ENCODE data around the gene F12. TPM values are rescaled to one million over a fixed set of nuclear protein-coding genes. Genes with fewer than 3 reads are reported as not detected.

Gene F12
- total RNA-seq, 1 experiment from 2014 or later = not detected

- POLR2A ChIA-PET (ENCODE audit: low non-redundant PET) = no interaction called here
Observed at GRCh38 chr5:177373806-177374205, 35.6 kb downstream of the F12 start.

GRCh38 chr5:177372910-177373309 lies 36.5 kb downstream of the F12 start:
- DNase-seq (ENCODE audit: low spot score) = no peak
- Histone ChIP-seq H3K27ac (ENCODE audit: low read depth, low read length, poor library complexity, severe bottlenecking) (no peak overlapping the region), H3K27me3 (replicated peaks; ENCODE audit: insufficient read depth, low read depth, low read length, poor library complexity) (no peaks in the 10 kb centered on the region), H3K9me3 (ENCODE audit: low read depth, low read length, poor library complexity, severe bottlenecking) (no peaks in the 10 kb centered on the region), H3K4me1 (ENCODE audit: insufficient read depth, low read length, poor library complexity, severe bottlenecking) (no peaks in the 10 kb centered on the region), H3K36me3 (ENCODE audit: insufficient read depth, low read length, poor library complexity, severe bottlenecking) (no peaks in the 10 kb centered on the region), H3K4me3 (ENCODE audit: low read depth, low read length, poor library complexity, severe bottlenecking) (no peak overlapping the region)
- ChIA-PET CTCF (no interaction called here), POLR2A (ENCODE audit: low non-redundant PET) (interaction anchor here (0.8 kb wide), 1 partner anchor 174 kb away, joined by 3 read pairs; no protein-coding TSS in a partner anchor)
- no peak for TF ChIP-seq CTCF (conservative IDR thresholded peaks at IDR 0.05; ENCODE audit: low read depth, low read length)
- TF ChIP-seq EZH2 (IDR thresholded peaks at IDR 0.05; ENCODE audit: borderline replicate concordance, low read depth, low read length, poor library complexity, severe bottlenecking) = no peak
- BruUV-seq (replicated peaks) = no TSS peak
- intact Hi-C loops (cut with micrococcal nuclease; ENCODE audit: unreplicated experiment) = no loop called here

More at GRCh38 chr5:177373806-177374205, 35.6 kb downstream of the F12 start:
- Histone ChIP-seq H3K36me3 (ENCODE audit: insufficient read depth, low read length, poor library complexity, severe bottlenecking) (no peaks in the 10 kb centered on the region), H3K4me3 (ENCODE audit: low read depth, low read length, poor library complexity, severe bottlenecking) (no peak overlapping the region), H3K27me3 (replicated peaks; ENCODE audit: insufficient read depth, low read depth, low read length, poor library complexity) (no peaks in the 10 kb centered on the region), H3K9me3 (ENCODE audit: low read depth, low read length, poor library complexity, severe bottlenecking) (no peaks in the 10 kb centered on the region), H3K27ac (ENCODE audit: low read depth, low read length, poor library complexity, severe bottlenecking) (no peak overlapping the region), H3K4me1 (ENCODE audit: insufficient read depth, low read length, poor library complexity, severe bottlenecking) (no peaks in the 10 kb centered on the region)
- CTCF ChIA-PET = no interaction called here
- TF ChIP-seq CTCF (conservative IDR thresholded peaks at IDR 0.05; ENCODE audit: low read depth, low read length) (no peak), EZH2 (IDR thresholded peaks at IDR 0.05; ENCODE audit: borderline replicate concordance, low read depth, low read length, poor library complexity, severe bottlenecking) (no peak)
- DNase-seq (ENCODE audit: low spot score) = no peak
- intact Hi-C loops (cut with micrococcal nuclease; ENCODE audit: unreplicated experiment) = no loop called here
- BruUV-seq (replicated peaks) = no TSS peak

GRCh38 chr5:177372034-177372896 lies 37.1 kb downstream of the F12 start:
- Histone ChIP-seq H3K27ac (ENCODE audit: low read depth, low read length, poor library complexity, severe bottlenecking) (no peak overlapping the region), H3K4me1 (ENCODE audit: insufficient read depth, low read length, poor library complexity, severe bottlenecking) (peaks cover 5% of the 10 kb centered on the region), H3K4me3 (ENCODE audit: low read depth, low read length, poor library complexity, severe bottlenecking) (no peak overlapping the region), H3K36me3 (ENCODE audit: insufficient read depth, low read length, poor library complexity, severe bottlenecking) (no peaks in the 10 kb centered on the region), H3K9me3 (ENCODE audit: low read depth, low read length, poor library complexity, severe bottlenecking) (no peaks in the 10 kb centered on the region), H3K27me3 (replicated peaks; ENCODE audit: insufficient read depth, low read depth, low read length, poor library complexity) (no peaks in the 10 kb centered on the region)
- POLR2A ChIA-PET (ENCODE audit: low non-redundant PET) = interaction anchor here (0.8 kb wide), 1 partner anchor 174 kb away, joined by 3 read pairs; no protein-coding TSS in a partner anchor
- TF ChIP-seq CTCF (conservative IDR thresholded peaks at IDR 0.05; ENCODE audit: low read depth, low read length) = no peak
- no peak for TF ChIP-seq EZH2 (IDR thresholded peaks at IDR 0.05; ENCODE audit: borderline replicate concordance, low read depth, low read length, poor library complexity, severe bottlenecking)
- no TSS peak for BruUV-seq (replicated peaks)
- CTCF ChIA-PET = interaction anchor here (0.9 kb wide), 1 partner anchor 18 kb away, joined by 3 read pairs; no protein-coding TSS in a partner anchor
- intact Hi-C loops (cut with micrococcal nuclease; ENCODE audit: unreplicated experiment) = no loop called here
- DNase-seq (ENCODE audit: low spot score) = no peak

All from A673 (cell line).